Measurements from ENCODE around the gene TCN2.

DNA sequence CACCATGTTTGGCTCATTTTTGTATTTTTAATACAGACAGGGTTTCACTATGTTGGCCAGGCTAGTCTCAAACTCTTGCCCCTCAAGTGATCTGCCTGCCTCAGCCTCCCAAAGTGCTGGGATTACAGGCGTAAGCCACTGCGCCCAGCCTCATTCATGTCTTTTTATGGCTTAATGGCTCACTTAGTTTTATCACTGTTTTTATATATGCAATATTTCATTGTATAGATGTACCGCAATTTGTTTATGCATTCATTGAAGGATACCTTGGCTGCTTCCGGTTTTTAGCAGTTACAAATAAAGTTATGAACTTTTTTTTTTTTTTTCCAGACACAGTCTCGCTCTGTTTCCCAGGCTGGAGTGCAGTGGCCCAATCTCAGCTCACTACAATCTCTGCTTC is 5.5 kb upstream of the TCN2 start:
- TF ChIP-seq TCF7L2 (IDR thresholded peaks at IDR 0.05; ENCODE audit: borderline replicate concordance, extremely low read depth, insufficient read depth, insufficient read length) (no peak), CTCF (IDR thresholded peaks at IDR 0.05 in 2 of 3, conservative IDR thresholded peaks at IDR 0.05 in 1 of 3; ENCODE audit: borderline replicate concordance in 1 of 3, insufficient read depth in 1 of 3, low read depth in 2 of 3, low read length in 2 of 3) (no peak), CEBPB (IDR thresholded peaks at IDR 0.05; ENCODE audit: low read depth) (no peak), POLR2A (IDR thresholded peaks at IDR 0.05; ENCODE audit: borderline replicate concordance, extremely low read depth, insufficient read depth, insufficient read length) (no peak), RAD21 (IDR thresholded peaks at IDR 0.05; ENCODE audit: low read depth) (no peak), POLR2AphosphoS5 (IDR thresholded peaks at IDR 0.05; ENCODE audit: low read depth, low read length) (no peak), YY1 (IDR thresholded peaks at IDR 0.05; ENCODE audit: extremely low read depth, insufficient replicate concordance, low read depth, low read length) (no peak), ZBTB33 (IDR thresholded peaks at IDR 0.05; ENCODE audit: extremely low read depth, insufficient replicate concordance, low read length) (no peak), EZH2 (IDR thresholded peaks at IDR 0.05) (no peak), CBX3 (IDR thresholded peaks at IDR 0.05; ENCODE audit: low read depth) (no peak), SIN3A (IDR thresholded peaks at IDR 0.05; ENCODE audit: low read depth) (no peak)
- TF ChIP-seq, protein P1, sequence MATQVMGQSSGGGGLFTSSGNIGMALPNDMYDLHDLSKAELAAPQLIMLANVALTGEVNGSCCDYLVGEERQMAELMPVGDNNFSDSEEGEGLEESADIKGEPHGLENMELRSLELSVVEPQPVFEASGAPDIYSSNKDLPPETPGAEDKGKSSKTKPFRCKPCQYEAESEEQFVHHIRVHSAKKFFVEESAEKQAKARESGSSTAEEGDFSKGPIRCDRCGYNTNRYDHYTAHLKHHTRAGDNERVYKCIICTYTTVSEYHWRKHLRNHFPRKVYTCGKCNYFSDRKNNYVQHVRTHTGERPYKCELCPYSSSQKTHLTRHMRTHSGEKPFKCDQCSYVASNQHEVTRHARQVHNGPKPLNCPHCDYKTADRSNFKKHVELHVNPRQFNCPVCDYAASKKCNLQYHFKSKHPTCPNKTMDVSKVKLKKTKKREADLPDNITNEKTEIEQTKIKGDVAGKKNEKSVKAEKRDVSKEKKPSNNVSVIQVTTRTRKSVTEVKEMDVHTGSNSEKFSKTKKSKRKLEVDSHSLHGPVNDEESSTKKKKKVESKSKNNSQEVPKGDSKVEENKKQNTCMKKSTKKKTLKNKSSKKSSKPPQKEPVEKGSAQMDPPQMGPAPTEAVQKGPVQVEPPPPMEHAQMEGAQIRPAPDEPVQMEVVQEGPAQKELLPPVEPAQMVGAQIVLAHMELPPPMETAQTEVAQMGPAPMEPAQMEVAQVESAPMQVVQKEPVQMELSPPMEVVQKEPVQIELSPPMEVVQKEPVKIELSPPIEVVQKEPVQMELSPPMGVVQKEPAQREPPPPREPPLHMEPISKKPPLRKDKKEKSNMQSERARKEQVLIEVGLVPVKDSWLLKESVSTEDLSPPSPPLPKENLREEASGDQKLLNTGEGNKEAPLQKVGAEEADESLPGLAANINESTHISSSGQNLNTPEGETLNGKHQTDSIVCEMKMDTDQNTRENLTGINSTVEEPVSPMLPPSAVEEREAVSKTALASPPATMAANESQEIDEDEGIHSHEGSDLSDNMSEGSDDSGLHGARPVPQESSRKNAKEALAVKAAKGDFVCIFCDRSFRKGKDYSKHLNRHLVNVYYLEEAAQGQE (IDR thresholded peaks at IDR 0.05; ENCODE audit: low read depth): no peak

Measured in HCT116 (cell line).